ENCODE data around the gene CAMTA1.

CAMTA1 gene

DNA sequence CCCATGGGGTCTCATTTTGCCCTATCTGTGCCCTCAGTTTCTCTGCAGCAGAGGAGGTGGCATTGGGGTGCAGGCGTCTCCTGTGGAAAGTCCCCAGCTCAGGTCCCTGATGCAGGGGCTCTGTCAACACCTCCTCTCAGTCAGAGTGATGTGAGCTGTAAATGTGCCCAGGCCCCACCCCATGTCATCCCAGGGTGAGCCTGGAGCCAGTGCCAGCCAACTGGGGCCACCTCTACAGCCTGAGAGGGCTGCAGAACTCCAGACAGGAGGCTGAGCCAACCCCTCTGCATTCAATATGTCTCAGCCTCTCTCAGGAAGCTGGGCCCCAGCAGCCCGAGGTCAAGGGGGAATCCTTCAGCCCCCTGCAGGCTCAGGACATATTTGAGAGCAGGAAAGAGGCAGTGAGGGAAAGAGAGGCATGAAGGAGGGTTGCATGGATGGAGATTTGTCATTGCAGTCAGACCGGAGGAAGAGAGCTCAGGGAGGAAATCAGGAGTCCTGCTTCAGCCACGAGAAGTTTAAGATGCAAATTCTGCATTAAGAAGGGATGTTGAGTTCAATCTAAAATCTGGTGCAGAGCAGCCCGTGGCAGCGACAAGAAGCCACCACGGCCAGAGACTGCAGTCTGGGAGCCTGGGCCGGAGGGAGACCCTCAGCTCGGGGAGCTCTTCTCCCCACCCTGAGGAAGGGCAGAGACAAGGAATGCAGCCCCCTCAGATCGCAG lies 697.7 kb downstream of the CAMTA1 start:
- peaks cover 5 to 7% of the 10 kb centered on the region in 2 donors for H3K4me1 ChIP-seq (ENCODE audit: control insufficient read depth in 1 of 2, insufficient read depth in 2 of 2, low read length in 2 of 2)
- no peak overlapping the region for H3K4me3 ChIP-seq (ENCODE audit: low read depth in 1 of 2, low read length in 2 of 2)
- no peaks in the 10 kb centered on the region for H3K9me3 ChIP-seq (ENCODE audit: control insufficient read depth in 1 of 2, low read length in 2 of 2)
- H3K27me3 ChIP-seq (ENCODE audit: low read depth, low read length), result no peaks in the 10 kb centered on the region
- H3K36me3 ChIP-seq (ENCODE audit: control insufficient read depth in 1 of 2, insufficient read depth in 2 of 2, low read length in 2 of 2), result no peaks in the 10 kb centered on the region
- no peak overlapping the region for H3K27ac ChIP-seq (ENCODE audit: low read length)

DNA sequence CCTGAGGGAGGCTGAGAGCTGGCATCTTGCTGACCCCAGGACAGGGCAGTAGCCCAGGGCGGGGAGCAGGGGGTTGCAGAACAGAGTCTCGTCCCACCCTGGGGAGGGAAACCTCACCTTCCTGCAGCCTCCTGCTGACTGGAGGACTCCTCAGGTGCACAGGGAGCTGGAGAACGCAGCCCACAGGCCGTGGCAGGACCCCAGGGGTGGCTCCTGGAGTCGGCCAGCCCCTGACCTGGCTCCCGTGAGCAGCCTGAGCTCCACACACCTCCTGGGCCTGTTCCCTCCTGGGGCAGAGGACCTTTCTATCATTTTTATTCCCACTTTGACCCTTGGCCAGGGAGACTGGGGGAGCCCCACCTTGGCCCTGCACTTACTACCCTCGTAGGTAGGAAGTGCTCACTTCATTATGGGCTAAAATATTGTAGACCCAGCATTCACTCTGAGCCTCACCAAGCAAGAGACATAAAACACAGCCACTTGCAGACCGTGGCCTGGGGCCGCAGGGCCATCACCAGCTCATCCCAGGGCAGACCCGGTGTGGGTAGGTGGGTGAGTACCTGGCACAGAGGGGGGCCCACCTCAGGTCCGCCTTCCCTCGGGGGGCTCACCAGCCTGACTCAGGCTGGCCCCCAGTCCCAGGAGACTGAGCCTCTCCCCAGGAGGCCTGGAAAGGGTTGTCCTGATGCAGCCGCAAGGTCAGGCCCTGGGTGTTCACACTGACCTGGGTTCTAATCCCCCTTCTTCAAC lies 698.6 kb downstream of the CAMTA1 start:
- peaks cover 0 to 5% of the 10 kb centered on the region in 2 donors for H3K4me1 ChIP-seq (ENCODE audit: control insufficient read depth in 1 of 2, insufficient read depth in 2 of 2, low read length in 2 of 2)
- H3K27ac ChIP-seq (ENCODE audit: low read length), result no peak overlapping the region
- H3K27me3 ChIP-seq (ENCODE audit: low read depth, low read length), result no peaks in the 10 kb centered on the region
- H3K4me3 ChIP-seq (ENCODE audit: low read depth in 1 of 2, low read length in 2 of 2), result no peak overlapping the region
- no peaks in the 10 kb centered on the region for H3K9me3 ChIP-seq (ENCODE audit: control insufficient read depth in 1 of 2, low read length in 2 of 2)
- H3K36me3 ChIP-seq (ENCODE audit: control insufficient read depth in 1 of 2, insufficient read depth in 2 of 2, low read length in 2 of 2), result no peaks in the 10 kb centered on the region

DNA sequence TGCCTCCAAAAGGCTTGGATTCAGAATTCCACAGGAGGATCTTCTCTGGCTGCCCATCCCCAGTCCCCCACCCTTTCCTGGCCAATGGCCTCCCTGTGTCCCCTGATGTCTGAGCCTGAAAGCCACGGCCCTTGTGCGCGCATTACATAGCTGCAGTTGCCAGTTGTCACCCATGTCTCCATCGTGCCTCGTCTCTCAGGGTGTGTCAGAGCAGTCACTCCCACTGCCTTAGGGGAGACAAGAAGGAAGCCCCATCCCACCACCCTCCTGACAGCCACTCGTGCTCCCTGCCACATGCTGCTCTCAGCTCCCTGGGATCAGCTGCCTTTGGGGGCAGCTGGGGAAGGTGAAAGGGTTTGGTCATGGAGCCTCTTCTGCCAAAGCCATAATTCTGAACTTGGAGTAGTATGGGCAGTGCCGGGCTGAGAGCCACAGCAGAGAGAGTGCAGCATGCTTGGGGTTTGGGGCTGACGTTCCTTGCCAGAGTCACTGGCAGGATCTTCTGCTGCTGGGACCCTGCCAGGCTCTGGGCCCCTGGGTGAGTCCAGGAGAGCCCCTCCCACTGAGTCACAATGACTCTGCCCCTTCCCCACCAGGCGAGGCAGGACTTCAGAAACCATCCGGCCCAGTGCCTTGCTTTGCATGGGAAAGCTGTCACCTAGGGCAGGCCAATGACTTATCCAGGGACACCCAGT lies 700.0 kb downstream of the CAMTA1 start:
- Histone ChIP-seq H3K27ac (ENCODE audit: low read length) (no peak overlapping the region), H3K9me3 (ENCODE audit: control insufficient read depth in 1 of 2, low read length in 2 of 2) (no peaks in the 10 kb centered on the region), H3K27me3 (ENCODE audit: low read depth, low read length) (no peaks in the 10 kb centered on the region), H3K36me3 (ENCODE audit: control insufficient read depth in 1 of 2, insufficient read depth in 2 of 2, low read length in 2 of 2) (no peaks in the 10 kb centered on the region), H3K4me1 (ENCODE audit: control insufficient read depth in 1 of 2, insufficient read depth in 2 of 2, low read length in 2 of 2) (no peaks in the 10 kb centered on the region), H3K4me3 (ENCODE audit: low read depth in 1 of 2, low read length in 2 of 2) (no peak overlapping the region)

DNA sequence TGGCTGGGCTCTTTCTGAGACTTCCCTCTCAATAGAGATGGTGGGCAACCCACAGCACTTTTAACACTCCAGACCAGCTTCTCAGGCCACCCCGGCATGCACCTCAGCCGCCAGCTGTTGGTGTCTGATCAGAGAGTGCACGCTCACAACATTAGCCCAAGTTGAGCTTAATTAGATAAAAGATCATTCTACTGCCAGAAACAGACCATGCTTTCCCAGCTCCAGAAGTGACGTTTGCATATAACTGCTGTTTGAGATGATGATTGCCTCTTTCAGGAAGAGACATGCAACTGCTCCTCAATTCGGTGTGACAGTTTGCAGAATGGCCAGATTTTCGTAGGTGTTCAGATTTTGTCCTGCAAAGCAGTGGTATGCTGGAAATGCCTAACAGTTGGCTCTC lies 700.6 kb downstream of the CAMTA1 start:
- H3K4me1 ChIP-seq (ENCODE audit: control insufficient read depth in 1 of 2, insufficient read depth in 2 of 2, low read length in 2 of 2), result peaks cover 0 to 4% of the 10 kb centered on the region in 2 donors
- H3K27ac ChIP-seq (ENCODE audit: low read length), result no peak overlapping the region
- no peaks in the 10 kb centered on the region for H3K36me3 ChIP-seq (ENCODE audit: control insufficient read depth in 1 of 2, insufficient read depth in 2 of 2, low read length in 2 of 2)
- no peaks in the 10 kb centered on the region for H3K9me3 ChIP-seq (ENCODE audit: control insufficient read depth in 1 of 2, low read length in 2 of 2)
- no peak overlapping the region for H3K4me3 ChIP-seq (ENCODE audit: low read depth in 1 of 2, low read length in 2 of 2)
- H3K27me3 ChIP-seq (ENCODE audit: low read depth, low read length), result no peaks in the 10 kb centered on the region

DNA sequence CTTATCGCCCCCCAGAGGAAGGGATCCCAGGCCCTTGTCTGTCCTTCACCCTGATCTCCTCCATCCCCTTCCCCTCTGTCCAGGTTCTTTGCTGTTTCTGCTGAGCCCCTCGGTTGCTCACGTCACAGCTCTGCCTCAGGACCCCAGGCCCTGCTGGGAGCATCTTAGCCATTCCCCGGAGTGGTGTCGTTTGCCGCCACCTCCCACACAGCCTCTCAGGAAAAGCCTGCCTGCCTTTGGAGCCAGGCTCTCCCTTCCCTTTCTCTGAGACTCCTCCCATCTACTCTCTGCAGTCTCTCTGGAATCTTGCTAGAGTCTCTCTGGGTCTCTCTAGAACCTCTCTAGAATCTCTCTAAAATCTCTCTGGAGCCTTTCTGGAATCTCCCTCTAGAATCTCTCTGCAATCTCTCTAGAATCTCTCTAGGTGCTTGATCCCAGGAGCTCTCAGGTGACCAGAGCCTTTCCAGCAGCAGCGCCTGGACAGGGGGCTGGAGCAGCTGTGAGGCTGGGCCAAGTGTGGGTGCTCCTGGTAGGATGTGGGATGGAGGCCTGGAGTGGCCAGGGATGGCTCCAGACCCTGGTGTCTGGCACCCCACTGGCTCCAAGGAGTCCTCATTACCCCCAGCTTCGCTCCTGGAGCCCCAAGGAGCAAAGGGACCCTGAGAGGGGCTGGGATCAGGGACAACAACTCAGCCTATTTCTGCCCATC lies 702.7 kb downstream of the CAMTA1 start:
- no peak overlapping the region for H3K4me3 ChIP-seq (ENCODE audit: low read depth in 1 of 2, low read length in 2 of 2)
- H3K9me3 ChIP-seq (ENCODE audit: control insufficient read depth in 1 of 2, low read length in 2 of 2), result no peaks in the 10 kb centered on the region
- no peak overlapping the region for H3K27ac ChIP-seq (ENCODE audit: low read length)
- H3K4me1 ChIP-seq (ENCODE audit: control insufficient read depth in 1 of 2, insufficient read depth in 2 of 2, low read length in 2 of 2), result peaks cover 4 to 14% of the 10 kb centered on the region in 2 donors
- no peaks in the 10 kb centered on the region for H3K27me3 ChIP-seq (ENCODE audit: low read depth, low read length)
- no peaks in the 10 kb centered on the region for H3K36me3 ChIP-seq (ENCODE audit: control insufficient read depth in 1 of 2, insufficient read depth in 2 of 2, low read length in 2 of 2)

DNA sequence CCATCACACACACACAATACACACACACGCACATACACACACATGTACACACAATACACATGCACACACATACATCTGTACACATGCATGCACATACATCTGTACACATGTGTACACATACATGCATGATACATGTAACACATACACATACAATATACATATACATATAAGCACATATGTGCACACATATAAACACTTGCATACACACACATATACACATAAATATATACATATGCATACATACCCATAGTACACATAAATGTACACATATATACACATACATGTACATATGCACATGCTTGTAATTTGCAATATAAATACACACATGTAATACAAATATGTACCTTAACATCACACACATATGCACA lies 703.2 kb downstream of the CAMTA1 start:
- no peak overlapping the region for H3K4me3 ChIP-seq (ENCODE audit: low read depth in 1 of 2, low read length in 2 of 2)
- no peak overlapping the region for H3K27ac ChIP-seq (ENCODE audit: low read length)
- H3K9me3 ChIP-seq (ENCODE audit: control insufficient read depth in 1 of 2, low read length in 2 of 2), result no peaks in the 10 kb centered on the region
- no peaks in the 10 kb centered on the region for H3K27me3 ChIP-seq (ENCODE audit: low read depth, low read length)
- peaks cover 4 to 14% of the 10 kb centered on the region in 2 donors for H3K4me1 ChIP-seq (ENCODE audit: control insufficient read depth in 1 of 2, insufficient read depth in 2 of 2, low read length in 2 of 2)
- H3K36me3 ChIP-seq (ENCODE audit: control insufficient read depth in 1 of 2, insufficient read depth in 2 of 2, low read length in 2 of 2), result no peaks in the 10 kb centered on the region

DNA sequence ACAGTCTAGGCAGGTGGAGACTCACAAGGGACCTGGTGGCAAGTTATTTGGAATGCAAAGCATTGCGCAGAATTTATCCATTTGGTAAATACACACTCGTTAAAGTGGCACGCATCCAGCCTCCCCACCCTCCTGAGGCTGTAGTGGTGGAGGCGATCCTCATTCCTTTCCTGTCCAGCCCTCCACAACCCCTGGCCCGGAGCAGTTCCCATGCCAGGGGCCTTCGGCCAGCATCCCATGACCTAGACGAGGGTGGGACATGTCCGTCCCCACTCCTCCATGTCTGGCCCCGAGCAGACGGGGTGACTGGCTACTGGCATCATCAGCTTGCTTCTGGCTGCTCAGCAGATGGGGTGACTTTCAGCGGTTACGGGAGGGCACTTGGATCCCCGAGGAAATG lies 704.3 kb downstream of the CAMTA1 start:
- Histone ChIP-seq H3K36me3 (ENCODE audit: control insufficient read depth in 1 of 2, insufficient read depth in 2 of 2, low read length in 2 of 2) (no peaks in the 10 kb centered on the region), H3K4me3 (ENCODE audit: low read depth in 1 of 2, low read length in 2 of 2) (no peak overlapping the region), H3K27ac (ENCODE audit: low read length) (no peak overlapping the region), H3K4me1 (ENCODE audit: control insufficient read depth in 1 of 2, insufficient read depth in 2 of 2, low read length in 2 of 2) (peaks cover 4 to 14% of the 10 kb centered on the region in 2 donors), H3K27me3 (ENCODE audit: low read depth, low read length) (no peaks in the 10 kb centered on the region), H3K9me3 (ENCODE audit: control insufficient read depth in 1 of 2, low read length in 2 of 2) (no peaks in the 10 kb centered on the region)

DNA sequence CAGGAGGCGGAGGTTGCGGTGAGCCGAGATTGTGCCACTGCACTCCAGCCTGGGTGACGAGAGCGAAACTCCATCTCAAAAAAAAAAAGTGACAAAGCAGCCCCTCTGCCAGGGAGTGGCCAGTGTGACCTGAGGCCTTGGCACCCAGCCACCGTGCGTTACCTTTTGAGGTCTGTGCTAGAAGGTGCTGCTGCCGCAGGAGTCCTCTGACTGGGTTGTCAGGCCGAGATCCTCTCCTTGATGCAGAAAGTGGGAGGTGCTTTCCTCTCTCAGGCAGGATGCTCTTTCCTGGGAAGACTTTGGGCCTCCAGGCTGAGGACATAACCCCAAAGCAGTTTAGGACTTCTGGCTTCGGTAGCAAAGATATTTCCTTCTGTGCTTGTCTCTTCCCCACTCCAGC lies 705.3 kb downstream of the CAMTA1 start:
- Histone ChIP-seq H3K9me3 (ENCODE audit: control insufficient read depth in 1 of 2, low read length in 2 of 2) (no peaks in the 10 kb centered on the region), H3K4me3 (ENCODE audit: low read depth in 1 of 2, low read length in 2 of 2) (no peak overlapping the region), H3K27ac (ENCODE audit: low read length) (peak overlapping the region; percentile 40)

DNA sequence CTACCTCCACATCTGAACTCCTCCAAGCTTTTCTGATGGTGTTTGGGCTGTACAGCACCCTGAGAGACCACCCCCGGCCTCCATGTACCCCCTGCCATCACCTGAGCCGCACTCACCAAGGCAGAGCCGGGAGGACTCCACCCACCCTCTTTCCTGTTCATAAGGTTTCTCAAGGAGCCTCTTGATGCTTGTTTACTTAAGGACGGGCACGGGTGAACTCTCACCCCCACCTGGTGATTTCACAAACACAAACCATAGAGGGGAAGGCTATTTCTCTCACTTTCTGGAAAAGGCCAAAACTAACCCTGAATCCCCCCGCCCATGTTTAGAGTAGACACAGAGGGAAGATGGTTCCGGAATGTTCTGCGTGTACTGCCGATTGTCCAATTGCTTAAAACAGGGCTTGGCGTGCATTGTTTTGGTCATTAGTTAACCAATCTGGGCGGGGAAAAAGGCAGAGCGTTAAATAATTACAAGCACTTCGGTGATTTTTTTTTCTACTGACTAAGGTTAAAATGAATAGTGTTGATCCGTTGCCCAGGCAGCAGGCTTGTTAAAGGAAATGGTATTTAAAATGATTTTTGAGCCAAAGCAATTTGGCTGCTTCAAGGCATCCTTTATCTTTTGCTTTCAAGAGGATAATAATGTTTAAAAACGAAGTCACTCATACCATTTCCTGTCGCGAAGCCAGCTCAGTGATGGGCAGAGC lies 706.0 kb downstream of the CAMTA1 start:
- H3K27ac ChIP-seq (ENCODE audit: low read length), result peak overlapping the region; percentile 40
- H3K4me3 ChIP-seq (ENCODE audit: low read depth in 1 of 2, low read length in 2 of 2), result peak overlapping the region in 1 of 2 donors; percentile 2
- H3K9me3 ChIP-seq (ENCODE audit: control insufficient read depth in 1 of 2, low read length in 2 of 2), result no peaks in the 10 kb centered on the region
- H3K36me3 ChIP-seq (ENCODE audit: control insufficient read depth in 1 of 2, insufficient read depth in 2 of 2, low read length in 2 of 2), result no peaks in the 10 kb centered on the region
- H3K27me3 ChIP-seq (ENCODE audit: low read depth, low read length), result no peaks in the 10 kb centered on the region
- peaks cover 4 to 14% of the 10 kb centered on the region in 2 donors for H3K4me1 ChIP-seq (ENCODE audit: control insufficient read depth in 1 of 2, insufficient read depth in 2 of 2, low read length in 2 of 2)

More for the DNA sequence above, 705.3 kb downstream of the CAMTA1 start:
- Histone ChIP-seq H3K4me1 (ENCODE audit: control insufficient read depth in 1 of 2, insufficient read depth in 2 of 2, low read length in 2 of 2) (peaks cover 4 to 14% of the 10 kb centered on the region in 2 donors), H3K36me3 (ENCODE audit: control insufficient read depth in 1 of 2, insufficient read depth in 2 of 2, low read length in 2 of 2) (no peaks in the 10 kb centered on the region), H3K27me3 (ENCODE audit: low read depth, low read length) (no peaks in the 10 kb centered on the region)

DNA sequence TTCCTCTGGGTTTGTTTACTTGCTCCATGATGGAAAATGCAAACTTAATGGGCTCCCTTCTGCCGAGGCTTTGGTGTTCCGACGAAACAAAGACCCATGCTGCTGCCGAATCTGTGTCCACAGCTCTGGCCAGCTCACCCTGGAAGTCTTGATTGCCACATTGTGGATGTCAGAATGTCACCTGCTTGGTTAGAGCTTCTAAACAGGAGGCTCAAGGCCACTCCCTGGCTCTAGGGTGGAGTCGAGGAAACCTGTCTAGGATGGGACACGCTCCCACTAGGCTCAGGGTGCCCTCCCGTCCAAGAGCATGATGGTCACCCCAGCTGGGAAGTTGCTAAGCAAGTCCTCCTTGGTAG lies 706.5 kb downstream of the CAMTA1 start:
- H3K4me1 ChIP-seq (ENCODE audit: control insufficient read depth in 1 of 2, insufficient read depth in 2 of 2, low read length in 2 of 2), result peaks cover 4 to 14% of the 10 kb centered on the region in 2 donors
- H3K36me3 ChIP-seq (ENCODE audit: control insufficient read depth in 1 of 2, insufficient read depth in 2 of 2, low read length in 2 of 2), result no peaks in the 10 kb centered on the region
- no peaks in the 10 kb centered on the region for H3K9me3 ChIP-seq (ENCODE audit: control insufficient read depth in 1 of 2, low read length in 2 of 2)
- no peaks in the 10 kb centered on the region for H3K27me3 ChIP-seq (ENCODE audit: low read depth, low read length)
- H3K27ac ChIP-seq (ENCODE audit: low read length), result peak overlapping the region; percentile 40
- peak overlapping the region in 1 of 2 donors; percentile 2 for H3K4me3 ChIP-seq (ENCODE audit: low read depth in 1 of 2, low read length in 2 of 2)

Measured in muscle layer of duodenum (tissue), 2 donors.